NCI-H69 (cell line): ENCODE data around the gene MACROD2.
A peak's percentile ranks its signal among the peaks of the same experiment; 100 is the strongest.
"Not testable (repeated sequence)": the region's sequence is repeated elsewhere in the genome, so short reads cannot be mapped to it uniquely, and the experiment has no call there.

Experiments
- DNase-seq: peaks from one replicate; lab custom pipeline; 2025; lab: John Stamatoyannopoulos, UW

The MACROD2 gene

DNA sequence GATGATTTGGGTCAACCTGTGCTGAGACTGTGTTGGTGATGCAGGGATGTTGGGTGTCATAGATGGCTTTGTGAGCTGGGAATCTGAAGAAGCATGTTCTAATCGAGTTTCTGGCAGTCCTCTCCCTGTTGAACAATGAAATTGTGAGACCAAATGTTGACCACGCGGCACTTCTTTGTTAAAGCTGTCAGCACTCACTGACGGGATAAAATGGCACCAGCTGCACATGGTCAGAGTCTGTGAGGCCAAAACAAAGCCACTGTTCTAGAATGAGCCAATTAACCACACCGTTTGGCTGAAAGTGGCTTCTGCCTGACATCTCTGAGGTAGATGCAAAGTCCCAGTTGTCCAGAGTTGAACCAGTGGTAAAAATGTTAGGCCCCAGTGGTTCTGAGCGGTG lies 2015.7 kb downstream of the MACROD2 start:
- DNase-seq: peak; percentile 10

DNA sequence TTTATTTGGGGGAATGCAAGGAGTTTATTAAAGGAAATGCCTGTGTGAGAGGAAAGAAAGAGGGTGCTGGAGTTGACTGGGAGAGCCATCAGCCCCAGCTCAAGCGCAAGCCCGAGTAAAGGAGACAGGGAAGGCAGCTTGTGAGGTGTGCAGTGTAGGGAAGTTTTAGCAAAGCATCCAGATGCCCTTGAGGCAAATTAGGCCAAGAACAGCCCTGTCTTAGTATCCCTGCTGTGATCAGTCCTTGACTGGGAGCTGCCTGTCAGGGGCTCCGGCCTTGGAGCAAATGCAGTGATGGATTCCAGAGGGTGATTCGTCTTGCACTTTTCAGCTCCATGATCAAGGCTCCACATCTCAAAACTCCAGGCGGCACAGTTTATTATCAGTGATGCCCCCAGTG lies 2016.2 kb downstream of the MACROD2 start:
- DNase-seq: no peak

DNA sequence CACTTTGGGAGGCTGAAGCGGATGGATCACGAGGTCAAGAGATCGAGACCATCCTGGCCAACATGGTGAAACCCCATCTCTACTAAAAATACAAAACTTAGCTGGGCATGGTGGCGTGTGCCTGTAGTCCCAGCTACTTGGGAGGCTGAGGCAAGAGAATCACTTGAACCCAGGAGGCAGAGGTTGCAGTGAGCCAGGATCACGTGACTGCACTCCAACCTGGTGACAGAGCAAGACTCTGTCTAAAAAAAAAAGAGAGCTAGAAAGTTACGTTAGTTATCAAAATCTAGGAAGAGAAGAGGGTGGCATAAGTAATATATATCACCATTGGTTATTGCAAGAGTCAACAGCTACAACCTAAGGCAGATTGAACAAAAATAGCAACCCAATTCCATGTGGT lies 2017.6 kb downstream of the MACROD2 start:
- DNase-seq: not testable (repeated sequence)

DNA sequence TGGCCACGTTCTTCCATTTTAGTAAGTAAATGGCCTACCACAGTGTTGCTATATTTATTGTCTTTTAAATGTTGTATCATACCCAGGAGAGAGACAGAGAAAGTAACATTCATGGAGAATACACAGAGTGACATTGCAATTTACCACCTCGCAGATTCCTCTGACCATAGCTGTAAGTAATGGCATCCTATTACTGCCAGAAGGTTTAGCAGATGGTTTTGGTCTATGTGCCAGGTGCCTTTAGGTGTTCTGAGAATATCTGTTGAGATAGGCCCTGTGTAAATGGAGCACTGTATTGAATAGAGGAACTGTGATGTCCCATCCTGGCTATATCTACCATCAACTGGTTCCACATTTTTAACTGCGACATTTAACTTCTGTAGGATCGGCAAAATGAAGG lies 2018.3 kb downstream of the MACROD2 start:
- DNase-seq: no peak

DNA sequence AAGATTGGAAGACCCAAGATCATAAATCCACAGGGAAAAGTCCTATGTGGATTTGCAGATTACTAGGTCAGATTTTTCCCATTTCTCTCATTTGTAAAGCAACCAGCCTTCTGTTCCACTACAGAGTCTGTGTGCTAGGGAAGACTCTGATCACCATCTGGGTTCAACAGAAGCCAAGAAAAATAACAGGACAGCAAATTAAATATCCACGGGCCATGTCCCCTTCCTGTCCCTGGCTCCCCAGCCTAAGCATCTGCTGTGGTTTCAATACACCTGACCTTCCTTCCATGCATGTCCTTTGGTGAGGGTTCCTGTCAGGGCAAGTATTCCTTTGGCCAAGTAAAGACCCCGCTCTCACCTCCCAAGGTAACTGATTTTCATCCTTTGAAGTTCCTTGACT lies 2019.1 kb downstream of the MACROD2 start:
- DNase-seq: no peak

DNA sequence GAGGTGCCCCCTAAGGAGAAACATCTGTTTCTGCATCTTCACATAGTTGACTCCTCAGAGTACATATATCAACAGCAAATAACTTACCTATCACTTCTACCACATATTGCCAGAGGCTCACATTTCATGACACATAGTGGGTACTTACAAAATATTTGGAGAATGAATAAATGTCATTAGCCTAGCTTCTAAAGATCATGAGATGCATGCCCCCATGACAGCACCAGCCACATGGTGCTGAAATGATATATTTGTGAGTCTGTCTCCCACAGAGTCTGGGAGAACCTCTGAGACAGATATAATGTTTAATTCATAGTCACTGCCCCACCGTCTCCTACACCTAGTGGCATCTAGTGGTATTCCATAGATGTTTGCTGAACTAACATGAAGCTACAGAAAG lies 2022.3 kb downstream of the MACROD2 start:
- DNase-seq: peak; percentile 75

DNA sequence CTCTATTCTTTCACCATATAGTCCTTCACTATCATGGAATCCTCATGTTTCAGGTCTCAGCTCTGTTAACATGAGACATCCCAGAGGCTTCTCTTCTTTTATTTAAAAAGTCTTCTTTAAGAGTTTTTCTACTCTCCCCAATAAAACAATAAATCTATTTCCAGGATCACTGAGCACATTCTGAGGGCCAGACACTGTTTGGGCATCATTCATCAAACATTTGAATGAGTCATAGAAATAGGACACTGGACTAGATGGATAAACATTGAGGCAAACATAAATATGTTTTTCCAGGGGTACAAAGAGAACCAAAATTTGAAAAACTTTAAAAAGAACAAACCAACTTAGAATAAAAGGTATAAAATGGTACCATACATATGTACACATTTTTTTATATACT lies 2023.6 kb downstream of the MACROD2 start:
- no peak for DNase-seq

DNA sequence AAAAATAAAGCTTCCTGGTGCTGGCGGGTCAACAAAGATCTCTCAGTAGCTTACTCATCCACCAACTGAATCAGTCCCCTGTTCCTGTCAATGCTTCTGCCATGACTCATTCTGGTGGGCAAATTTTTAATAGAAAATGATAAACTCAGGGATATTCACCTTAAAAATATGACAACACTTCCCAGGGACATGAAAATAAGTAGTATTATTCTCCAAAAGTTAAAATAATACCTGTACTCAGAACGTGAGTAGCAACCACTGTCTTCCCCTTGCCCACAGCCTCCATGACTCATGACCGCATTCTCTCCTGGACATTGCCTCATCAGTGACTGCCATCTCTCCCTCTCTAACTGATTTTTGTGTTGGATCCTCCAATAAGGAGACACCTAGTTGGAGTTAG lies 2025.7 kb downstream of the MACROD2 start:
- no peak for DNase-seq

DNA sequence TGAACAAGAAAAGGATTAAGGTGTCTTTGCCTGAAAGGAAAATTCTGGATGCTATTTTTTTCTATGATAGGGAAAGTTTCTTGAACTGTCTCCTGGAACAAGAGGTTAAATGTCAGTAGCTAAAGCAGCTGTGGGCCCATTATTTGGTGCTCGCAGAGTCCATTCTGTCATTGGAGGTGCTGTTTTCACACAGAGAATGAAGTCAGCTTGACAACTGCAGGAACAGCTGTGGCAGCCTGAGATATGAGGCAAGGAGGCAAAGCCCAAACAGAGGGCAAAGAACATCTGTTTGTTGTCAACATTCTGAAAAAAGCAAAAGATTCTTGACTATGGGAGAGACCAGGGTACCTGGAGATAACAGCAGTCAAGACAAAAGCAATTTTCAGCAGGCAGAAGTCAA lies 2029.8 kb downstream of the MACROD2 start:
- peak; percentile 39 for DNase-seq

DNA sequence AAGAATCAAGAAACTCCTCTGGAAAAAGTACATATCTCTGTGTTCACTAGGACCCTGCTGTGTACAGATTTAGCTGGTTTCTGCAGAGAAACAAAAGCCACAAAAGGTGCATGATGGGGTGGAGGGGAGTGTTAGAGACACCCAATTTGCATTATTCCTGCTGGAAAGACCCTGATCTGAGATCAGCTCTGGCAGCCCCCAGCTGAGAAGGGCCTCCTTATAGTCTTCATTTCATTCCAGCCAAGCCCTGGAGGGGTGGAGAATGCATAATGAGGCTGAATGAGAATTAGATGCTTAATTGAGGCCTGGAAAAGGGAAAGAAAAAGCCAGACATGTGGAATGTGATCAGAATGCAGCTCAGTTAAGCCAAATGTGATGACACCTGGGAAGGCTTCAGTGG lies 2032.4 kb downstream of the MACROD2 start:
- no peak for DNase-seq

DNA sequence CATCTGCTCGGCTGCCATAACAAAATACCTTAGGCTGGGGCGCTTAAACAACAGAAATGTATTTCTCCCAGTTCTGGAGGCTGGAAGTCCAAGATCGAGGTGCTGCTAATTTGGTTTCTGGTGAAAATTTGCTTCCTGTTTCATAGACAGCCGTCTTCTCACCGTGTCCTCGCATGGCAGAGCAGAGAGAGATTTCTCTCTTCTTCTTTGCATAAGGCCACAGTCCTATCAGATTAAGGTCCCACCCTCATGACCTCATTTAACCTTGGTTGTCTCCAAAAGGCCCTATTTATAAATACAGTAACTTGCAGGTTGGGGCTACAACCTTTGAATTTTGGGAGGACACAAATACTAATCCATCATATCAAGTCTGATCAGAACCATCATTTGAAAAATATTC lies 2033.6 kb downstream of the MACROD2 start:
- no peak for DNase-seq

DNA sequence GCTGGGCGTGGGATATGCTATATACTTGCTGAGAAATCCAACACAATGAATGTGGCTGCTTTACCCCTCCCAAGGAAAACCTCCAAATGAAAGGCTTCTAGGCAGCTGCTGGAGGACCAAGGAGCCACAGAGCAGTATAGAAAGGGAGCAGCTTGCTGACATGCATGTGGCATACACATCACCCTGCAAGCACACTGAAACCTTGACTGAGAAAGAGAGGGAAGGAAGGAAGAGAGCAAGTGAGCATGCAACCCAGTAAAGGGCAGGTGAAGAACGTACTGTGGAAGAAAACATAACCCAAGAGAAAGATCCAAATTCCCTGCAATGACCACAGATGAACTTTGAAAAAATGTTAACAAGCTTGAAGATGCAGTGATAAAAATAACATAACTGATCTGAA lies 2034.9 kb downstream of the MACROD2 start:
- no peak for DNase-seq

DNA sequence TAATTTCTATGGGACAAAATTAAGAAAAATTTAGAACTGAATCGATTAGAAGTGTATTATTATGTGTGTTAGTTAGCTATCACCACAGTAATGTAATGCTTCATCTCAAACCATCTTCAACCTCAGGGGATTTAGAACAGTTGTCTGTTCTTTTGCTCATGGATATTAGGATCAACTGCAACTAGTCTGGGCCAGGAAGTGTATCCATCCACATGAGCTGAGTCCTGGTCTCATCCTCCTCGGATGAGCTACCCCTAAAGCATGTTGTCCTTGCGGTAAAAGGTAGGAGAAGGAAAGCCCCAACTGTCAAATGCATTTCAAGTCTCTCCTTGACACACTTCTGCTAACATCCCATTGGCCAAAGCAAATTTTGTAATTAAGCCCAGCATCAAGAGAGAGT lies 2040.3 kb downstream of the MACROD2 start:
- DNase-seq: no peak

DNA sequence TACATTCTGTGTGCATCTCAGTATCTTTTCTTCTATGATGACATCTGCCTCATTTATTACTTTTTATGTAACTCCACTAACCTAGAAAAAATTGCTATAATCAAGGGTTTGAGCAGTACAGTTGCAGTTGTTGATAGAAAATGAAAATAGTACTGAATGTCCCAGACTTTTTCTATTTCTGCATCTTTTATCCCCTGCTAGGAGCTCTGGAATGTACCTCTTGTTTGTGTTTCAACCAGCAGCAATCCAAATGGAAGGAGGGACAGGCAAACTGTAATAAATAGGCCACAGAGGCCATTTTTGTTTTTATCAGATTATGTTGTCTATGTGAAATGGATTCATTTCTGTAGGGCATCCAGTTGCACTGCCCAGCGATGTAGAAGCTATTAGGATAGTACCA lies 2041.0 kb downstream of the MACROD2 start:
- no peak for DNase-seq

DNA sequence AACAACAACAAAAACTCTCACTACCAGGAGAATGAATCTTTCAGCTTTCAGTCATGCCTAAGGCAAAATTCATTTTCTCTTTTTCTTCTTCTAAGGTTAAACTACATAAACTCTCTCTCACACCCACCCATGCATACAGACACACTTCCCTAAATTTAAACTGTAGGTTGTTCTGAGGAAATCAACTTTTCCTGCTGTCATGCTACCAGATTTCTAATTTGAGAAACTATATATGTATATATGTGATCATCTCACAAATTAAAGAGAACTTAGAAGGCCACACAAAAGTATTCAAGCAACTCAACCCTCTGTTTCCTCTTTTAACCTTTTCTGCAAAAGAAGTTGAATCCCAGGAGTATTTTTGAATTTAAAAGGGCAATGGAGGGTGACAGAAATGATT lies 2045.4 kb downstream of the MACROD2 start:
- DNase-seq: no peak

DNA sequence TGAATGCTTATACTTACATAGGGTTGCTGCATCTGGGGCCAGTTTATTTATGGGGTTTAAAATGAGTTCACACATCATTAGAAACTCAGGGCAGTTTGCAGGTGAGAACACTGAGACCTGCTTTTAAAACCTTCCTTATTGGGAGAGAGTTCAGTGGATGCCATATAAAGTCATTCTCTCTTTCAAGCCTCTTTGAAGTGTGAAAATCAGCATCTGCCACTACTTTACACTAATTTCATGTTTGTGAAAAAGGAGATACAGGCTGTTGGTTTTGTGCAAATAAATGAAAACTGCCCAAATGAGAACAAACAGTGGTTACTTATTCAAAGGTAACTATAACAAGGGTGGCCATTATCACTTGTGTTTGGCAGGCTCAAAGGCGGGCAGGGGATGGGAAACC lies 2047.4 kb downstream of the MACROD2 start:
- peak; percentile 66 for DNase-seq

DNA sequence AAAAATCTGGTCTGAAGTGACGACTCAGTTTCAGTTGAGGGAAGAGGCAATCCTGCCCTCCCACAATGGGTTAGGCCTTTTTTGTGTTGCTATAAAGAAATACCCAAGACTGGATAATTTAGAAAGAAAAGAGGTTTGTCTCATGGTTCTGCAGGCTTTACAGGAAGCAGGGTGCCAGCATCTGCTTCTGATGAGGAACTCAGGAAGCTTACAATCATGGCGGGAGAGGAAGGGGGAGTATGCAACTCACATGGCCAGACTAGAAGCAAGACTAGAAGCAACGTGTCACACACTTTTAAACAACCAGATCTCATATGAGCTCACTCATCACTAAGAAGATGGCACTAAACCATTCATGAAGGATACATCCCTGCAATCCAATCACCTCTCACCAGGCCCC lies 2048.6 kb downstream of the MACROD2 start:
- DNase-seq: no peak

DNA sequence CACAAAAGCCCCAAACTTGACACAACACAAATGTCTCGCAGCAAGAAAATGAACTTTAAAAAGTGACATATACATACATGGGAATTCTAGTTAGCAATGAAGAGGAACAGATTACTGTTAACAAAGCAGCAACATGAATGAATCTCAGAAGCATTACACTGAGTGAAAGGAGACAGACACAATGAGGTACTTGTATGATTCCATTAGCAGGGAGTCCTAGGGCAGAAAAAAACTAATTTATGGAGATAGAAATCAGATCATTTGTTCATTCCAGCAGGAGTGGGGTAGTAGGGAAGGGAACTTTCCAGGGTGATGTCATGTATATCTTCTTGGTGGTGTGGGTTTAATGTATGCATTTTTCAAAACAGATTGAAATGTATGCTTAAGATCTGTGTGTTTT lies 2053.6 kb downstream of the MACROD2 start:
- DNase-seq: no peak

DNA sequence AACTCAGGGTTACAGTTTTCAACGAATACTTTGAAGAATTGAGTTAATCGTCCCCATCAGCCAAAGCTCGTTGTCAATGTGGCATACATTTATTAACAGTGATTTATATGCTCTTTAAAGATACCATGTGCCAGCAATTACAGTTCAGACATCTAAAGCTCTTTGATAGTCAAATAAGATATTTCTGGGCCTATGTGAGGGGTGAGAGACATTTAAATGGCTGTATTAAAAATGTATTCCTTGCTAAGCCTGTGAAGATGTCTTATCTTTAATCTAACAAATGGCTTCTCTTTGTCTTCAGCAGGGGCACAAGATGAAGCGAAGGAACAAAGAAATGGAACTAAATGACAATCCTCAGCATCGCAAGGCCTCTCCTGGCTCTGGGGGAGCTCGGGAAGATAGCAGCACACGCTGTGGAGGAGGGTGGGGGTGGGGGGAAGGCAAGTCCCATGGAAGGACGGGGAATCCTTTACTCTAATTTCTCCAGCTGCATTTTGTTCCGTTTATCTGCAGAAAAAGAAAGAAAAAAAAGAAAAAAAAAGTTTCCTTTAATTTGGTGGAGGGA lies 2054.3 kb downstream of the MACROD2 start:
- no peak for DNase-seq

DNA sequence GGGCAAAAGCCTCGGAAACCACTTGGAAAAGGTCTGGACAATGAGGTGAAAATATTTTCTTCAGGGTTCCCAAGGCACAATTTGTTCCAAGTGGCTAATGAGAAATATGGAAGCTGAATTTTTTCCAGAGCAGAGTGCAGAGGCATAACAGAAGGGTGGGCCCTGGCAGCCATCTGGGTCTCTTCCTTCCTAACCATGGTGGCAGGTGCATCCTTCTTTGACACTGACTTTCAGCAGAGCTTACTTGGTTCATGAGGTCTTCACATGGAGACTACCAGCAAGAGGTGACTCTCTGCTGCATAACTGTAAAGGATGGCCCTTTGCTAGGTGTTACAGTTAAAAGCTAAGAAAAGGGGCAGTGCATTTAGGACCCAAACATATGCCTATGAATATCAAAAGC lies 2055.1 kb downstream of the MACROD2 start:
- no peak for DNase-seq

DNA sequence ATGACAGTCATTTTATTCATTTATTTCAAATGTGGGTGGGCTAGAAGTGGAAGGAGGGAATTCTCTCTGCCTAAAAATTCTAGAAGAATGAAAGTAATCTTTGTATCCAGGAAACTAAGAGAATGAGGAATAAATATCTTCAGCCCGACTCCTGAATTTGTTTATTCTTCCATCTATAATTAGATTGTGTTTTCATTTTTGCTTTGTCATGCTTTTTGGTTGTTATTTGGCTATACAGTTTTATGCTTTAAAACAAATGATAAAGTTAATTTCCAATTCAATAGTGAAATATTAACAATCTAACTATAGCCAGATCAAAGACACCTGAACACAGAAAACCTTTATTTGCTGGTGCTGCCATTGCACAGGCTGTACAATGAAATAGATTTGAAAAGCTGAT lies 2056.7 kb downstream of the MACROD2 start:
- DNase-seq: no peak

DNA sequence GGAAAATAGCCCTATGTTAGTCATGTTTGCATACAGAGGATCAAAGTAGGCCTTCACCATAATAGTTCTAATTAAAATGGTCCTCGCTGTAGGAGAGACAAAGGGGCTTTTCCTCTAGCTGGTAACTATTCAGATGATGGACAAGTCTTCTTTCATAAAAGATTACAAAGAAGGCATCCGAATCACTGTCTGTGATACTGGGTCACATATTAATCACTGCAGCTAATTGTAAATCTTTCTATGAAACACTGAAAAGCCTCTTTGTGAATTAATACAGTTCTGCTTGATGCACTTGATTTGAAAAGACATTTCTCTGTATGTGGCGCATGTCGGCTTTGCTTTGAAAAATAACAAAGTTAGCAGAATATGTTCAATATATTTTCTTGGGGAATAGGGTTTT lies 2057.1 kb downstream of the MACROD2 start:
- DNase-seq: no peak

DNA sequence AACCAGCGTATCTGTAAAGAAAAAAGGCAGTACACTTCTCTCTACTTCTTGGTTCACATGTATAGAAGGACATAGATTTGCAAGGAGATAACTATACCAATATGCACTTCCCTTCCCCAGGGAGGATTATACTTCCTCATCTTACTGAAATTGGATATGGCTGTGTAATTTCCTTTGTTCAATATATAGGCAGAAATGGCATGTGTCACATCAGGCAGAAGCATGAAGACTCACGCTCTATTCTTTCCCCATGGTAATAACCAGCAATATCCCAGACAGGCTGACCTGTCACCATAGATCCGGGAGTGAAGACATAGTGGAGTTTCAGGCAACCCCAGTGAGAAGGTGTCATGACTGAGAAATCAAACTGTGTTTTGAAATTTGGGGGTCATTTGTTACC lies 2059.7 kb downstream of the MACROD2 start:
- DNase-seq: peak; percentile 48

DNA sequence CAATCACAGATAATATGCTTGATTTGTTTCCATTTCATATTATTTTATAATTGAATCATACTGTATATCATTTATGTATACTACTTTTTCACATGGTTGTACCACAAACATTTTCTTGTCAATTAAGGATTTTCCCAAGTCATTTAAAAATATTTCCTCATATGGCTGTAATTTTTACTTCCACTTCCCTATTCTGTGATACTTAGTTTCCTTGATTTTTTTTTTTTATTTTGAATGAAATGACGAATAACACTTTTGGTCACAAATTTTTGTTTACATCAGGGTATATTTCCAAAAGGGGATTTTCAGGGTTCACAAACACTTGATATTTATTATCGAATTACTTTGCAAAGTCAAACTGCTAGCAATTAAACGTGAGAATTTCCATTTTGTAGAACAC lies 2062.3 kb downstream of the MACROD2 start:
- no peak for DNase-seq

DNA sequence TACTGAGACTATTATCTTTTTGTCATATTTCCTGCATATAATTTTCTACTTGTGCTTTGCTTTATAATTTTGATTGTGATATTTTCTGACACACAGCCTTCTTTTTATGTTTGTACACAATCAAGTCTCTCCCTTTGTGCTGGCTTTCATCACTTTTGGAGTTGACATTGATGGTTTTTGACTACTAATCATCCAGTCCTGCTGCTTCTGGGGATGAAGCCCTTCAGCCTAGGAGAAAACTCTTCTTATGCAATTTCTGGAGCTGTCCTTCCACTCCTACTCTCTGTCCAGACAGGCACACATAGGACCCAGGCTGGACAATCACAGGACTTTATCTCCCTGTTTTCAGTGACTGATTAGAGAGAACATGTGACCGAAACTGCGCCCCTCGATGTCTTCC lies 2063.0 kb downstream of the MACROD2 start:
- DNase-seq: no peak
